IPS DF 4.7 (cell line): ENCODE measurements around the gene NEK2.
"Not testable (repeated sequence)": the region's sequence is repeated elsewhere in the genome, so short reads cannot be mapped to it uniquely, and the experiment has no call there.

ENCODE experiments used
- DNase-seq: peaks from one replicate; pipeline ENCODE4 v3.0.0-alpha.2; 2013; ENCODE audit warnings: low spot score; ENCODE audit errors: extremely low read depth

NEK2 gene

GRCh38 chr1:211695135-211695816 is 19.9 kb upstream of the NEK2 start:
- no peak for DNase-seq

- DNase-seq = not testable (repeated sequence)
Observed at GRCh38 chr1:211693911-211694310, 18.5 kb upstream of the NEK2 start.

- no peak for DNase-seq
Observed at GRCh38 chr1:211688421-211688820, 13.0 kb upstream of the NEK2 start.

- DNase-seq = no peak
Observed at GRCh38 chr1:211687462-211688215, 12.2 kb upstream of the NEK2 start.

GRCh38 chr1:211685823-211686222 is 10.4 kb upstream of the NEK2 start:
- no peak for DNase-seq

GRCh38 chr1:211684791-211685190 is 9.4 kb upstream of the NEK2 start:
- no peak for DNase-seq

- DNase-seq = no peak
Observed at GRCh38 chr1:211684331-211684730, 8.9 kb upstream of the NEK2 start.

- no peak for DNase-seq
Observed at GRCh38 chr1:211683396-211684297, 8.2 kb upstream of the NEK2 start.

- not testable (repeated sequence) for DNase-seq
Observed at GRCh38 chr1:211682186-211682585, 6.8 kb upstream of the NEK2 start.

GRCh38 chr1:211680752-211681327 is 5.4 kb upstream of the NEK2 start:
- no peak for DNase-seq

GRCh38 chr1:211677659-211678058 is 2.2 kb upstream of the NEK2 start:
- DNase-seq = no peak

- DNase-seq = no peak
Observed at GRCh38 chr1:211676761-211677160, 1.3 kb upstream of the NEK2 start.

- no peak for DNase-seq
Observed at GRCh38 chr1:211676106-211676583, 724 bp upstream of the NEK2 start.

- DNase-seq = no peak
Observed at GRCh38 chr1:211667065-211667617, 8.3 kb downstream of the NEK2 start.

GRCh38 chr1:211660718-211661222 is 14.7 kb downstream of the NEK2 start:
- no peak for DNase-seq

- no peak for DNase-seq
Observed at GRCh38 chr1:211656728-211657127, 18.7 kb downstream of the NEK2 start.

GRCh38 chr1:211654838-211655787 is 20.3 kb downstream of the NEK2 start:
- DNase-seq = peak; percentile 76

GRCh38 chr1:211653959-211654496 is 21.4 kb downstream of the NEK2 start:
- DNase-seq = no peak

- no peak for DNase-seq
Observed at GRCh38 chr1:211653293-211653692, 22.1 kb downstream of the NEK2 start.
